Activated naive CD8-positive, alpha-beta T cell (primary cell): ENCODE results near the gene ACSL5.
A peak's percentile ranks its signal among the peaks of the same experiment; 100 is the strongest.
"Not testable (repeated sequence)": the region's sequence is repeated elsewhere in the genome, so short reads cannot be mapped to it uniquely, and the experiment has no call there.

Experiments used
- H3K27ac Mint-ChIP-seq: one replicate; pipeline ENCODE4 v1.8.0; 2021; ENCODE audit warnings: mixed read lengths
- H3K27me3 Mint-ChIP-seq: one replicate; pipeline ENCODE4 v1.8.0; 2021; ENCODE audit warnings: mixed read lengths
- H3K36me3 Mint-ChIP-seq: one replicate; pipeline ENCODE4 v1.8.0; 2021; ENCODE audit warnings: mixed read lengths
- H3K4me1 Mint-ChIP-seq: one replicate; pipeline ENCODE4 v1.8.0; 2021; ENCODE audit warnings: low read depth, mixed read lengths
- H3K4me3 Mint-ChIP-seq: one replicate; pipeline ENCODE4 v1.8.0; 2021; ENCODE audit warnings: mild to moderate bottlenecking, mixed read lengths
- H3K9me3 Mint-ChIP-seq: one replicate; pipeline ENCODE4 v1.8.0; 2021; ENCODE audit warnings: low read depth, mixed read lengths

Gene ACSL5

GRCh38 chr10:112402917-112403316 is 29.0 kb downstream of the ACSL5 start:
- H3K27me3 Mint-ChIP-seq, result no peaks in the 10 kb centered on the region
- peaks cover 3% of the 10 kb centered on the region for H3K4me1 Mint-ChIP-seq
- no peak overlapping the region for H3K27ac Mint-ChIP-seq
- H3K36me3 Mint-ChIP-seq, result peaks cover 29% of the 10 kb centered on the region
- H3K9me3 Mint-ChIP-seq, result no peaks in the 10 kb centered on the region
- no peak overlapping the region for H3K4me3 Mint-ChIP-seq

GRCh38 chr10:112404617-112405016 is 30.7 kb downstream of the ACSL5 start:
- peaks cover 28% of the 10 kb centered on the region for H3K36me3 Mint-ChIP-seq
- no peaks in the 10 kb centered on the region for H3K9me3 Mint-ChIP-seq
- H3K27me3 Mint-ChIP-seq, result no peaks in the 10 kb centered on the region
- no peak overlapping the region for H3K4me3 Mint-ChIP-seq
- peaks cover 3% of the 10 kb centered on the region for H3K4me1 Mint-ChIP-seq
- H3K27ac Mint-ChIP-seq, result no peak overlapping the region

GRCh38 chr10:112406806-112407205 is 32.9 kb downstream of the ACSL5 start:
- H3K27me3 Mint-ChIP-seq, H3K4me3 Mint-ChIP-seq, H3K27ac Mint-ChIP-seq, H3K4me1 Mint-ChIP-seq, H3K9me3 Mint-ChIP-seq: not testable (repeated sequence)
- peaks cover 25% of the 10 kb centered on the region for H3K36me3 Mint-ChIP-seq

- H3K27me3 Mint-ChIP-seq, result no peaks in the 10 kb centered on the region
- no peak overlapping the region for H3K4me3 Mint-ChIP-seq
- H3K36me3 Mint-ChIP-seq, result peaks cover 23% of the 10 kb centered on the region
- H3K4me1 Mint-ChIP-seq, result peaks cover 3% of the 10 kb centered on the region
- H3K27ac Mint-ChIP-seq, result no peak overlapping the region
- H3K9me3 Mint-ChIP-seq, result no peaks in the 10 kb centered on the region
Measured at GRCh38 chr10:112407696-112408095, 33.8 kb downstream of the ACSL5 start.

- Mint-ChIP-seq H3K9me3 (no peaks in the 10 kb centered on the region), H3K4me1 (peaks cover 3% of the 10 kb centered on the region), H3K27me3 (no peaks in the 10 kb centered on the region), H3K36me3 (peaks cover 19% of the 10 kb centered on the region), H3K4me3 (no peak overlapping the region), H3K27ac (no peak overlapping the region)
Measured at GRCh38 chr10:112409299-112409698, 35.4 kb downstream of the ACSL5 start.

GRCh38 chr10:112409755-112410154 is 35.8 kb downstream of the ACSL5 start:
- Mint-ChIP-seq H3K4me1 (peaks cover 3% of the 10 kb centered on the region), H3K36me3 (peaks cover 17% of the 10 kb centered on the region), H3K4me3 (no peak overlapping the region), H3K27me3 (no peaks in the 10 kb centered on the region), H3K9me3 (no peaks in the 10 kb centered on the region), H3K27ac (no peak overlapping the region)

GRCh38 chr10:112412696-112413095 is 38.8 kb downstream of the ACSL5 start:
- Mint-ChIP-seq H3K9me3 (no peaks in the 10 kb centered on the region), H3K4me3 (no peak overlapping the region), H3K27ac (no peak overlapping the region), H3K36me3 (peaks cover 10% of the 10 kb centered on the region), H3K4me1 (no peaks in the 10 kb centered on the region), H3K27me3 (no peaks in the 10 kb centered on the region)

- Mint-ChIP-seq H3K4me3 (no peak overlapping the region), H3K27ac (no peak overlapping the region), H3K9me3 (no peaks in the 10 kb centered on the region), H3K36me3 (peaks cover 11% of the 10 kb centered on the region), H3K27me3 (no peaks in the 10 kb centered on the region), H3K4me1 (no peaks in the 10 kb centered on the region)
Measured at GRCh38 chr10:112421731-112422130, 47.8 kb downstream of the ACSL5 start.

GRCh38 chr10:112424651-112425050 is 50.7 kb downstream of the ACSL5 start:
- no peak overlapping the region for H3K4me3 Mint-ChIP-seq
- no peak overlapping the region for H3K27ac Mint-ChIP-seq
- no peaks in the 10 kb centered on the region for H3K4me1 Mint-ChIP-seq
- H3K9me3 Mint-ChIP-seq, result no peaks in the 10 kb centered on the region
- H3K27me3 Mint-ChIP-seq, result no peaks in the 10 kb centered on the region
- peaks cover 10% of the 10 kb centered on the region for H3K36me3 Mint-ChIP-seq

- Mint-ChIP-seq H3K27ac (peak overlapping the region; percentile 41), H3K4me1 (no peaks in the 10 kb centered on the region), H3K4me3 (no peak overlapping the region), H3K9me3 (no peaks in the 10 kb centered on the region), H3K36me3 (peaks cover 10% of the 10 kb centered on the region), H3K27me3 (no peaks in the 10 kb centered on the region)
Measured at GRCh38 chr10:112426111-112426510, 52.2 kb downstream of the ACSL5 start.

- no peaks in the 10 kb centered on the region for H3K4me1 Mint-ChIP-seq
- no peaks in the 10 kb centered on the region for H3K27me3 Mint-ChIP-seq
- no peak overlapping the region for H3K4me3 Mint-ChIP-seq
- peak overlapping the region; percentile 36 for H3K27ac Mint-ChIP-seq
- H3K9me3 Mint-ChIP-seq, result no peaks in the 10 kb centered on the region
- peaks cover 7% of the 10 kb centered on the region for H3K36me3 Mint-ChIP-seq
Measured at GRCh38 chr10:112429147-112429546, 55.2 kb downstream of the ACSL5 start.

GRCh38 chr10:112429654-112430230 is 55.8 kb downstream of the ACSL5 start:
- no peaks in the 10 kb centered on the region for H3K4me1 Mint-ChIP-seq
- H3K4me3 Mint-ChIP-seq, result no peak overlapping the region
- no peaks in the 10 kb centered on the region for H3K27me3 Mint-ChIP-seq
- H3K36me3 Mint-ChIP-seq, result peaks cover 7% of the 10 kb centered on the region
- H3K9me3 Mint-ChIP-seq, result no peaks in the 10 kb centered on the region
- H3K27ac Mint-ChIP-seq, result peak overlapping the region; percentile 50

GRCh38 chr10:112433136-112433535 is 59.2 kb downstream of the ACSL5 start:
- H3K27ac Mint-ChIP-seq, result no peak overlapping the region
- no peaks in the 10 kb centered on the region for H3K27me3 Mint-ChIP-seq
- H3K9me3 Mint-ChIP-seq, result no peaks in the 10 kb centered on the region
- H3K4me3 Mint-ChIP-seq, result no peak overlapping the region
- H3K36me3 Mint-ChIP-seq, result peaks cover 7% of the 10 kb centered on the region
- peaks cover 3% of the 10 kb centered on the region for H3K4me1 Mint-ChIP-seq

- peaks cover 5% of the 10 kb centered on the region for H3K36me3 Mint-ChIP-seq
- peaks cover 4% of the 10 kb centered on the region for H3K4me1 Mint-ChIP-seq
- no peak overlapping the region for H3K4me3 Mint-ChIP-seq
- no peaks in the 10 kb centered on the region for H3K27me3 Mint-ChIP-seq
- H3K27ac Mint-ChIP-seq, result no peak overlapping the region
- H3K9me3 Mint-ChIP-seq, result no peaks in the 10 kb centered on the region
Measured at GRCh38 chr10:112434988-112435619, 61.2 kb downstream of the ACSL5 start.

- Mint-ChIP-seq H3K27me3 (no peaks in the 10 kb centered on the region), H3K36me3 (peaks cover 6% of the 10 kb centered on the region), H3K27ac (no peak overlapping the region), H3K4me1 (peaks cover 19% of the 10 kb centered on the region), H3K9me3 (no peaks in the 10 kb centered on the region), H3K4me3 (no peak overlapping the region)
Measured at GRCh38 chr10:112438356-112438755, 64.4 kb downstream of the ACSL5 start.

- no peaks in the 10 kb centered on the region for H3K9me3 Mint-ChIP-seq
- H3K36me3 Mint-ChIP-seq, result peaks cover 2% of the 10 kb centered on the region
- no peak overlapping the region for H3K4me3 Mint-ChIP-seq
- peaks cover 40% of the 10 kb centered on the region for H3K4me1 Mint-ChIP-seq
- no peaks in the 10 kb centered on the region for H3K27me3 Mint-ChIP-seq
- H3K27ac Mint-ChIP-seq, result peak overlapping the region; percentile 64
Measured at GRCh38 chr10:112441520-112441919, 67.6 kb downstream of the ACSL5 start.
